ENCODE results near the gene CORO2B.

- TF ChIP-seq, protein P1, sequence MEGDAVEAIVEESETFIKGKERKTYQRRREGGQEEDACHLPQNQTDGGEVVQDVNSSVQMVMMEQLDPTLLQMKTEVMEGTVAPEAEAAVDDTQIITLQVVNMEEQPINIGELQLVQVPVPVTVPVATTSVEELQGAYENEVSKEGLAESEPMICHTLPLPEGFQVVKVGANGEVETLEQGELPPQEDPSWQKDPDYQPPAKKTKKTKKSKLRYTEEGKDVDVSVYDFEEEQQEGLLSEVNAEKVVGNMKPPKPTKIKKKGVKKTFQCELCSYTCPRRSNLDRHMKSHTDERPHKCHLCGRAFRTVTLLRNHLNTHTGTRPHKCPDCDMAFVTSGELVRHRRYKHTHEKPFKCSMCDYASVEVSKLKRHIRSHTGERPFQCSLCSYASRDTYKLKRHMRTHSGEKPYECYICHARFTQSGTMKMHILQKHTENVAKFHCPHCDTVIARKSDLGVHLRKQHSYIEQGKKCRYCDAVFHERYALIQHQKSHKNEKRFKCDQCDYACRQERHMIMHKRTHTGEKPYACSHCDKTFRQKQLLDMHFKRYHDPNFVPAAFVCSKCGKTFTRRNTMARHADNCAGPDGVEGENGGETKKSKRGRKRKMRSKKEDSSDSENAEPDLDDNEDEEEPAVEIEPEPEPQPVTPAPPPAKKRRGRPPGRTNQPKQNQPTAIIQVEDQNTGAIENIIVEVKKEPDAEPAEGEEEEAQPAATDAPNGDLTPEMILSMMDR (IDR thresholded peaks at IDR 0.05), result no peak
- TF ChIP-seq POLR2A (IDR thresholded peaks at IDR 0.05), result no peak
Measured at GRCh38 chr15:68694111-68694510, 115.3 kb downstream of the CORO2B start.
